Esophagus muscularis mucosa (tissue), 4 donors: Measurements from ENCODE around the gene HTRA1.

Experiments used
- EP300 ChIP-seq: sonication (generic); formaldehyde crosslinking; IDR thresholded peaks from one replicate; pipeline ENCODE4 v1.6.1; 2017; ENCODE audit warnings: antibody characterized with exemption
- POLR2A ChIP-seq: fragments of 450-650 bp; IDR thresholded peaks from one replicate; pipeline ENCODE4 v1.6.1; 2017; ENCODE audit warnings: antibody characterized with exemption, moderate library complexity, mild to moderate bottlenecking, low read depth
- TF ChIP-seq, protein P1 (sequence below), 3 experiments: fragments of 200-600 bp in 2 of 3; fragments of 450-650 bp in 1 of 3; sonication (generic) in 2 of 3; IDR thresholded peaks; one replicate each; pipeline ENCODE4 v1.5.1; 2017 to 2019; ENCODE audit warnings: antibody characterized with exemption in 3 of 3, mild to moderate bottlenecking in 2 of 3, moderate library complexity in 1 of 3

DNA sequence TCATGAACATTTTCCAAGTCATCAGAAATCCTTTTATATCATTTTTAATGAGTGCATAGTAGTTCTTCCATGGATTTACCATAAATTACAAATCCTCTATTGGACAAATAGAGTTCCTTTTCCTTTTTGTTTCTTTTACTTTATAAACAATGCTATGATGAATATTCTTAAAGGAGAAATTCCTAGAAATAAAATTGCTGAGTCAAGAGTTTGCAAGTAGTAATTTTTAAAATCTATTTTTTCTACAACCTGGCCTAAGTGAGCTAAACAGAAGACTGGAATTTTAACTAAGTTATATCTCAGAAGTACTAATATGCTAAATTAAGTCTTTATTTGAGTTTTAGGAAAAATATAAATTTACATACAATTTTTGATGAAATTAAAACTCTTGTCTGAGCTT lies 48.0 kb upstream of the HTRA1 start:
- TF ChIP-seq, protein P1, sequence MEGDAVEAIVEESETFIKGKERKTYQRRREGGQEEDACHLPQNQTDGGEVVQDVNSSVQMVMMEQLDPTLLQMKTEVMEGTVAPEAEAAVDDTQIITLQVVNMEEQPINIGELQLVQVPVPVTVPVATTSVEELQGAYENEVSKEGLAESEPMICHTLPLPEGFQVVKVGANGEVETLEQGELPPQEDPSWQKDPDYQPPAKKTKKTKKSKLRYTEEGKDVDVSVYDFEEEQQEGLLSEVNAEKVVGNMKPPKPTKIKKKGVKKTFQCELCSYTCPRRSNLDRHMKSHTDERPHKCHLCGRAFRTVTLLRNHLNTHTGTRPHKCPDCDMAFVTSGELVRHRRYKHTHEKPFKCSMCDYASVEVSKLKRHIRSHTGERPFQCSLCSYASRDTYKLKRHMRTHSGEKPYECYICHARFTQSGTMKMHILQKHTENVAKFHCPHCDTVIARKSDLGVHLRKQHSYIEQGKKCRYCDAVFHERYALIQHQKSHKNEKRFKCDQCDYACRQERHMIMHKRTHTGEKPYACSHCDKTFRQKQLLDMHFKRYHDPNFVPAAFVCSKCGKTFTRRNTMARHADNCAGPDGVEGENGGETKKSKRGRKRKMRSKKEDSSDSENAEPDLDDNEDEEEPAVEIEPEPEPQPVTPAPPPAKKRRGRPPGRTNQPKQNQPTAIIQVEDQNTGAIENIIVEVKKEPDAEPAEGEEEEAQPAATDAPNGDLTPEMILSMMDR (IDR thresholded peaks at IDR 0.05), result no peak
- TF ChIP-seq POLR2A (no peak), EP300 (no peak)
